GM10266 (cell line): ENCODE data around the gene EFCAB11.

Experiments
- DNase-seq: peaks from one replicate; pipeline ENCODE4 v3.0.0; 2012; ENCODE audit errors: extremely low spot score
- CTCF ChIP-seq: IDR thresholded peaks from 2 replicates; pipeline ENCODE4 v1.5.1; 2012; ENCODE audit warnings: mild to moderate bottlenecking, low read depth; ENCODE audit not compliant: control insufficient read depth, insufficient read depth; ENCODE audit errors: missing control alignments

The EFCAB11 gene, protein sequence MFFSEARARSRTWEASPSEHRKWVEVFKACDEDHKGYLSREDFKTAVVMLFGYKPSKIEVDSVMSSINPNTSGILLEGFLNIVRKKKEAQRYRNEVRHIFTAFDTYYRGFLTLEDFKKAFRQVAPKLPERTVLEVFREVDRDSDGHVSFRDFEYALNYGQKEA

DNA sequence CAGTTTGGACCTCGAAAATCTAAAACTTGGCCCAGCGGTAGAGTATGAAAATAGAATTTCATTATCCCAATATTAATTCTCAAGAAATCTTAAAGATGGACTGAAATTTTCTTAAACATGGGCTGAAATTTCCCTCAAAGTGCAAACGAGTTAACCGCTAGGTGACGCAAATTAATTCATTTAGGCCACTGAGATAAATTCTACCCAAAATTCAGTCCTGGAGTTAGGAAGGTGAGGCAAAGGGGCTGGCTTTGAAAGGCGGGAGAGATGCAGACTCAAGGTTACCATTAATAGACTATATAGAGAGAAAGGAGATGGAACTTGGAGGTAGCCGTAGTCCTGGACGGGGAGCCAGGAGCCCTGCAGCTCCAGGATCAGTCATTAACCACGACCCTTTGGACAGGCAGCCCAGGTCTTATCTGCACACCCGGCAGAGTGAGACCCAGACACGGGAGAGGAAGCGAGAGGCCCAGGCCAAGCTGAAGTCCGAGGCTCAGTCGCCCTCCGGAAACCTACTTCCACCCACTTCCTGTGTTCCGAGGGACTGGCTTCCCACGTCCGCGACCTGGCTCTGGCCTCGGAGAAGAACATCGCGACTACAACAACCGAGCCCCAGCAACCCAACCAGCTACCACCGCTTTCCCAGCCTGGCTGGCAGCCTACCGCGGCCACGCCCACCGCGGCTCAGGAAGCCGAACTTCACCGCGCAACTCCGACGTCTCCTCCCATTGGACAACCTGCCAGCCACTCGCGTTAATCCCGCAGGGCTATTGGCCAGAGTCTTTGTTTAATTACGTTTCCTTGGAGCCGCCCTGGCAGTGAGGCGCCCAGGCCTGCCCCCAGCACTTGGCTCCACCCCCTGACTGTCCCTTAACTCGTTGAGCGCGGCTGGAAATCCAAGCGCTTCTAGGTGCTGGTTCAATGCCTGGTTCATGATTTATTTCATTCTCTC lies at the start of gene EFCAB11:
TSS of gene EFCAB11 (minus strand) at position 661 of the 952 bp plus-strand sequence. CDS start at position 591, 70 bp downstream.
- peak; percentile 92 for DNase-seq
- TF ChIP-seq CTCF = peak; percentile 27

DNA sequence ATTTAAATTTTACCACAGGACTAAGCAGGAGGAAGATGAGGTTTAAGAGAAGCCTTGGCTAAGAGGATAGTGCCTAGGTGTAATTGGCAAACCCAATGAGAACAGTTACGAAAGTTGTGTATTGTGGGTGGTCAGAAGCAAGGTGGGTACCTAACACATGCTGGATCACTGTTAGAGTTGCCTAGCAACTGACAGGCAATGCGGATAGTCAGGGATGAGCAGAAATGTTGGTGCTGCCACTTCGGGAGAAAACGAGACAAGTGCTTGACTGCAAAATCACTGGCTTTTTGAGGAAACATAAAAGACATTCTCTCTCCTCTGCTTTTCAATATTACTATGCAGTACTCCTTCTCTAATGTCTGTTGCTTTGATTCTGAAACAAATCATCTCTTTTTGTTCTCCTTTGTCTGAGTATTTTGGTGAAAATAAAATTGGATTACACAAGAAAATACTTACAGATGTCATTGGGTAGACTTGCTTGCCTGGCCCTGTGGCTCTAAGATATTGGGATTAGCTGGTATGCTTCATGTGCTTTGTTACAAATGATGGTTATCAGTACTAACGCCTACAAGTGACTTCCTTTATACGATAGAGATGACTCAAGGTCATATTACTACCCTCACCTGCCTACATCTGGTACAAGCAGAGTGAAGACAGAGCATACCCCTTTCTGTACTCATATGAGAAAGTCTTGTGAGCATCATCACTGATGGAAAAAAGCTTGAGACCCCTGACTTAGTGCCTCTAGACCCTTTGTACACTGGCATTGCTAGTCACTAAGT lies 49.2 kb upstream of the EFCAB11 start:
- no peak for TF ChIP-seq CTCF
- DNase-seq = no peak

- no peak for DNase-seq
- TF ChIP-seq CTCF = no peak
These were observed 46.4 kb upstream of the EFCAB11 start for GRCh38 chr14:90000935-90001334.

DNA sequence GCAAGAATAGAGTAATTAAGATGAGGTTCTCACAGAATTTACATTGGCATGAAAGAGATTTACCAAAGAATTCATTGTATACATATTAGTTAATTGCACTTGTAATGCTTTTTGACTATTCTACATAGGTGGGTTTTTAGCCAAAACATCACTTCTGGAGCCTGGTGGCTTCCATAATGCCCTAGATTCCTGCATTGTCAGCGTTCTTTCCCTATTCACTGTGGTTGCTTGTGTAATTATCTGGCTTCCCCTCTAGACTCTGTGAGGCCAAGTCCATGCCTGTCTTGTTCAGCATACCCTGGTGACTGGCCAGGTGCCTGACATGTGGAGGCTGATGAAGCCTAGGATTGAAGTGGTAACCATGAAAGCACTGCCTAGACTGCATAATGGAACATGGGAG lies 42.4 kb upstream of the EFCAB11 start:
- TF ChIP-seq CTCF = no peak
- no peak for DNase-seq

GRCh38 chr14:89992273-89992672 lies 37.7 kb upstream of the EFCAB11 start:
- no peak for TF ChIP-seq CTCF
- no peak for DNase-seq

DNA sequence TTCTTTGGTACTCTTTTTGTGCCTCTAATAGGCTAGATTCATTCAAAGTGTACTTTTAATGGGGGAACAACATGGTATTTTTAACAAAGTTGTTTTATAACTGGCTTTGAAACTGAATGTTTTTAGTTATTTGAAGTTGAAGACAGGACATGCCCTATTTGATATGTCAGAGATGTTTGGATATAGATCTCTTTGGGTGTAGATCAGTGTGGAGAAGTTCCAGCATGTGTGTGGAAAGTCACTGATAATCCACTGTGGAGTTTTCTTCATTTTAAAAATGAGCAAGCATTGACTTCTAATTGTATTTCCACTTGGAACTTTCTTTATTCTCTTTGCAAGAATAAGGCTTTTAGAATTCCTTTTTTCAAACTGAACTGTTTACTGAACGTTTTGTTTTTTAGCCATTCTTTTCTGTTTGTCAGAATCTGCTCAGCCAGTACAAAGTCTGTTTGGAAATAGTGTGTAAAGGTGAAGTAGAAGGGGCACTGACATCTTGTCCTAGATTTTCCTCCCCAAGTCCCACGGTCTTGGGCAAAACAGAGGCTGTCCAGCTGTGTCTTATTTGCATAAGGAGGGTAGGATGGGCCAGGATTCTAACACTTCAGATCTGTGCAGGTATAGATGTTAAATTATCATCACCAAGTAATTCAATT lies 36.2 kb upstream of the EFCAB11 start:
- TF ChIP-seq CTCF = no peak
- DNase-seq = no peak
